ENCODE results near the gene CACNA1A. TPM values are rescaled to one million over a fixed set of nuclear protein-coding genes. Genes with fewer than 3 reads are reported as not detected.

The CACNA1A gene
- total RNA-seq, 1 experiment from 2014 or later = 0.85 TPM

- no peak overlapping the region for H3K4me3 Mint-ChIP-seq (ENCODE audit: low read depth, unreplicated experiment)
Measured at GRCh38 chr19:13234518-13234917, 271.8 kb downstream of the CACNA1A start.

GRCh38 chr19:13231663-13232062, 274.6 kb downstream of the CACNA1A start:
- Mint-ChIP-seq H3K27ac (ENCODE audit: unreplicated experiment) (no peak overlapping the region), H3K36me3 (ENCODE audit: insufficient read depth, unreplicated experiment) (no peaks in the 10 kb centered on the region), H3K4me3 (ENCODE audit: low read depth, unreplicated experiment) (no peak overlapping the region), H3K4me1 (ENCODE audit: low read depth, unreplicated experiment) (peaks cover 8% of the 10 kb centered on the region), H3K9me3 (ENCODE audit: low read depth, unreplicated experiment) (peaks cover 6% of the 10 kb centered on the region), H3K27me3 (ENCODE audit: unreplicated experiment) (peaks cover 28% of the 10 kb centered on the region)
- no peak for TF ChIP-seq CTCF (IDR thresholded peaks at IDR 0.05; ENCODE audit: unreplicated experiment)
- BruUV-seq (replicated peaks) = no TSS peak
- intact Hi-C loops (cut with micrococcal nuclease; ENCODE audit: unreplicated experiment) = no loop called here
- no peak for DNase-seq
- CTCF ChIA-PET = no interaction called here

More at GRCh38 chr19:13234518-13234917, 271.8 kb downstream of the CACNA1A start:
- CTCF ChIA-PET = no interaction called here
- intact Hi-C loops (cut with micrococcal nuclease; ENCODE audit: unreplicated experiment) = no loop called here
- peaks cover 6% of the 10 kb centered on the region for H3K9me3 Mint-ChIP-seq (ENCODE audit: low read depth, unreplicated experiment)
- no peaks in the 10 kb centered on the region for H3K36me3 Mint-ChIP-seq (ENCODE audit: insufficient read depth, unreplicated experiment)
- no peak for TF ChIP-seq CTCF (IDR thresholded peaks at IDR 0.05; ENCODE audit: unreplicated experiment)
- BruUV-seq (replicated peaks) = no TSS peak
- peak; percentile 18 for DNase-seq
- no peaks in the 10 kb centered on the region for H3K4me1 Mint-ChIP-seq (ENCODE audit: low read depth, unreplicated experiment)
- H3K27me3 Mint-ChIP-seq (ENCODE audit: unreplicated experiment) = peaks cover 13% of the 10 kb centered on the region
- no peak overlapping the region for H3K27ac Mint-ChIP-seq (ENCODE audit: unreplicated experiment)

- peaks cover 8% of the 10 kb centered on the region for H3K4me1 Mint-ChIP-seq (ENCODE audit: low read depth, unreplicated experiment)
- intact Hi-C loops (cut with micrococcal nuclease; ENCODE audit: unreplicated experiment) = no loop called here
- no peaks in the 10 kb centered on the region for H3K36me3 Mint-ChIP-seq (ENCODE audit: insufficient read depth, unreplicated experiment)
- no peak overlapping the region for H3K4me3 Mint-ChIP-seq (ENCODE audit: low read depth, unreplicated experiment)
- H3K9me3 Mint-ChIP-seq (ENCODE audit: low read depth, unreplicated experiment) = no peaks in the 10 kb centered on the region
- no TSS peak for BruUV-seq (replicated peaks)
- TF ChIP-seq CTCF (IDR thresholded peaks at IDR 0.05; ENCODE audit: unreplicated experiment) = no peak
- CTCF ChIA-PET = no interaction called here
- DNase-seq = no peak
- H3K27me3 Mint-ChIP-seq (ENCODE audit: unreplicated experiment) = peaks cover 42% of the 10 kb centered on the region
- H3K27ac Mint-ChIP-seq (ENCODE audit: unreplicated experiment) = no peak overlapping the region
Measured at GRCh38 chr19:13229246-13229645, 277.0 kb downstream of the CACNA1A start.

- Mint-ChIP-seq H3K4me1 (ENCODE audit: low read depth, unreplicated experiment) (peaks cover 8% of the 10 kb centered on the region), H3K27ac (ENCODE audit: unreplicated experiment) (no peak overlapping the region), H3K36me3 (ENCODE audit: insufficient read depth, unreplicated experiment) (no peaks in the 10 kb centered on the region), H3K4me3 (ENCODE audit: low read depth, unreplicated experiment) (no peak overlapping the region), H3K27me3 (ENCODE audit: unreplicated experiment) (peaks cover 42% of the 10 kb centered on the region), H3K9me3 (ENCODE audit: low read depth, unreplicated experiment) (no peaks in the 10 kb centered on the region)
- BruUV-seq (replicated peaks) = no TSS peak
- intact Hi-C loops (cut with micrococcal nuclease; ENCODE audit: unreplicated experiment) = no loop called here
- no peak for DNase-seq
- CTCF ChIA-PET = no interaction called here
- TF ChIP-seq CTCF (IDR thresholded peaks at IDR 0.05; ENCODE audit: unreplicated experiment) = no peak
Measured at GRCh38 chr19:13228561-13228960, 277.7 kb downstream of the CACNA1A start.
